Esophagus muscularis mucosa (tissue), 4 donors: ENCODE results near the gene SHB. TPM values are rescaled to one million over a fixed set of nuclear protein-coding genes. Genes with fewer than 3 reads are reported as not detected.

Source experiments
- DNase-seq: peaks from one replicate; pipeline ENCODE4 v3.0.0-alpha.2; 2017; ENCODE audit errors: extremely low spot score
- H3K27ac ChIP-seq, 4 donors: fragments of 200-600 bp; sonication (generic); replicated peaks in 1 of 4; 1 replicate in 3 of 4; 2 replicates in 1 of 4; pipeline ENCODE4 v1.5.1; 2016 to 2019; ENCODE audit warnings: mild to moderate bottlenecking in 1 of 4
- H3K27me3 ChIP-seq, 4 donors: fragments of 200-600 bp; sonication (generic); one replicate each; pipeline versions ENCODE4 v1.5.1 to v1.6.0; 2016 to 2019
- H3K36me3 ChIP-seq, 4 donors: fragments of 200-600 bp; sonication (generic); one replicate each; pipeline ENCODE4 v1.5.1; 2016 to 2019
- H3K4me1 ChIP-seq, 4 donors: fragments of 200-600 bp; sonication (generic); one replicate each; pipeline ENCODE4 v1.5.1; 2016 to 2019
- H3K4me3 ChIP-seq, 4 donors: fragments of 200-600 bp; sonication (generic); 1 replicate in 2 of 4; 2 replicates in 2 of 4; pipeline ENCODE4 v1.5.1; 2016 to 2019; ENCODE audit warnings: mild to moderate bottlenecking in 4 of 4, moderate library complexity in 1 of 4
- H3K9me3 ChIP-seq, 4 donors: fragments of 200-600 bp; sonication (generic); 1 replicate in 3 of 4; 2 replicates in 1 of 4; pipeline ENCODE4 v1.5.1; 2016 to 2019
- CTCF ChIP-seq, 3 experiments: fragments of 200-600 bp in 2 of 3; fragments of 450-650 bp in 1 of 3; sonication (generic) in 2 of 3; IDR thresholded peaks; one replicate each; pipeline ENCODE4 v1.5.1; 2017 to 2019; ENCODE audit warnings: antibody characterized with exemption in 3 of 3, mild to moderate bottlenecking in 2 of 3, moderate library complexity in 1 of 3
- EP300 ChIP-seq: sonication (generic); formaldehyde crosslinking; IDR thresholded peaks from one replicate; pipeline ENCODE4 v1.6.1; 2017; ENCODE audit warnings: antibody characterized with exemption
- POLR2A ChIP-seq: fragments of 450-650 bp; IDR thresholded peaks from one replicate; pipeline ENCODE4 v1.6.1; 2017; ENCODE audit warnings: antibody characterized with exemption, moderate library complexity, mild to moderate bottlenecking, low read depth
- POLR2AphosphoS5 ChIP-seq, 2 donors: sonication (generic); formaldehyde crosslinking; IDR thresholded peaks; one replicate each; pipeline ENCODE4 v1.6.1; 2017; ENCODE audit warnings: antibody characterized with exemption in 2 of 2
- WGBS: methylation state at CpG from one replicate; pipeline ENCODE4 v1.1.5; 2018; 5-methylcytosine and 5-hydroxymethylcytosine counted together
- intact Hi-C: fragments of 100-400 bp; cut with DNase I; formaldehyde crosslinking; loops from one replicate; pipeline ENCODE4 v1.15.1; 2023
- total RNA-seq, 4 donors: library from RNA; depleted of rRNA; stranded (reverse); fragments of >200 nt; gene quantifications; one replicate each; pipeline versions ENCODE4 v1.1.0 to v1.2.1, GENCODE V29; 2016

Gene SHB
- total RNA-seq, 4 donors from 2014 or later = 16.6 to 21.2 (median 21.0) TPM

- DNase-seq = no peak
- Histone ChIP-seq H3K27me3 (no peaks in the 10 kb centered on the region), H3K4me3 (no peak overlapping the region), H3K4me1 (peaks cover 21 to 37% (median 23%) of the 10 kb centered on the region in 4 donors), H3K9me3 (no peaks in the 10 kb centered on the region), H3K27ac (no peak overlapping the region), H3K36me3 (peaks cover 0 to 25% (median 12%) of the 10 kb centered on the region in 4 donors)
- intact Hi-C loops = no loop called here
- TF ChIP-seq CTCF (IDR thresholded peaks at IDR 0.05) (no peak), EP300 (no peak), POLR2A (no peak), POLR2AphosphoS5 (IDR thresholded peaks at IDR 0.05) (no peak)
- 100% methylated on average over 2 of the region's 2 CpGs for WGBS
Measured at GRCh38 chr9:37957664-37957953, 111.4 kb downstream of the SHB start.

GRCh38 chr9:37956904-37957663 lies 111.9 kb downstream of the SHB start:
- Histone ChIP-seq H3K27ac (no peak overlapping the region), H3K27me3 (no peaks in the 10 kb centered on the region), H3K9me3 (no peaks in the 10 kb centered on the region), H3K4me3 (no peak overlapping the region), H3K36me3 (peaks cover 0 to 30% (median 13%) of the 10 kb centered on the region in 4 donors), H3K4me1 (peaks cover 21 to 37% (median 23%) of the 10 kb centered on the region in 4 donors)
- TF ChIP-seq POLR2AphosphoS5 (IDR thresholded peaks at IDR 0.05) (no peak), CTCF (IDR thresholded peaks at IDR 0.05) (no peak), POLR2A (no peak)
- 89% methylated on average over 12 of the region's 16 CpGs for WGBS
- intact Hi-C loops = no loop called here
- no peak for DNase-seq

- TF ChIP-seq EP300 (no peak), CTCF (IDR thresholded peaks at IDR 0.05) (no peak), POLR2A (no peak), POLR2AphosphoS5 (IDR thresholded peaks at IDR 0.05) (no peak)
Measured at GRCh38 chr9:37956423-37956820, 112.6 kb downstream of the SHB start.

GRCh38 chr9:37955781-37956422 lies 113.1 kb downstream of the SHB start:
- no peak for DNase-seq
- Histone ChIP-seq H3K4me3 (no peak overlapping the region), H3K27ac (no peak overlapping the region), H3K4me1 (peaks cover 21 to 45% (median 27%) of the 10 kb centered on the region in 4 donors), H3K27me3 (no peaks in the 10 kb centered on the region), H3K36me3 (peaks cover 0 to 38% (median 14%) of the 10 kb centered on the region in 4 donors), H3K9me3 (no peaks in the 10 kb centered on the region)
- WGBS = 91% methylated on average over 15 of the region's 16 CpGs
- TF ChIP-seq POLR2A (no peak), CTCF (IDR thresholded peaks at IDR 0.05) (no peak), EP300 (no peak), POLR2AphosphoS5 (IDR thresholded peaks at IDR 0.05) (no peak)
- intact Hi-C loops = no loop called here

More at GRCh38 chr9:37956423-37956820, 112.6 kb downstream of the SHB start:
- peaks cover 21 to 40% (median 25%) of the 10 kb centered on the region in 4 donors for H3K4me1 ChIP-seq
- no peak for DNase-seq
- H3K9me3 ChIP-seq = no peaks in the 10 kb centered on the region
- 95% methylated on average over 4 of the region's 5 CpGs for WGBS
- peaks cover 0 to 37% (median 14%) of the 10 kb centered on the region in 4 donors for H3K36me3 ChIP-seq
- no peak overlapping the region for H3K27ac ChIP-seq
- H3K4me3 ChIP-seq = no peak overlapping the region
- intact Hi-C loops = no loop called here
- H3K27me3 ChIP-seq = no peaks in the 10 kb centered on the region
